GM19328 (cell line): ENCODE data around the gene PRAC1.

Experiments
- ATAC-seq: cut with Tn5 transposase; IDR thresholded peaks from one replicate; pipeline ENCODE4 v1.9.1; 2021; ENCODE audit warnings: mild to moderate bottlenecking, moderate library complexity; ENCODE audit not compliant: unreplicated experiment

Gene PRAC1

DNA sequence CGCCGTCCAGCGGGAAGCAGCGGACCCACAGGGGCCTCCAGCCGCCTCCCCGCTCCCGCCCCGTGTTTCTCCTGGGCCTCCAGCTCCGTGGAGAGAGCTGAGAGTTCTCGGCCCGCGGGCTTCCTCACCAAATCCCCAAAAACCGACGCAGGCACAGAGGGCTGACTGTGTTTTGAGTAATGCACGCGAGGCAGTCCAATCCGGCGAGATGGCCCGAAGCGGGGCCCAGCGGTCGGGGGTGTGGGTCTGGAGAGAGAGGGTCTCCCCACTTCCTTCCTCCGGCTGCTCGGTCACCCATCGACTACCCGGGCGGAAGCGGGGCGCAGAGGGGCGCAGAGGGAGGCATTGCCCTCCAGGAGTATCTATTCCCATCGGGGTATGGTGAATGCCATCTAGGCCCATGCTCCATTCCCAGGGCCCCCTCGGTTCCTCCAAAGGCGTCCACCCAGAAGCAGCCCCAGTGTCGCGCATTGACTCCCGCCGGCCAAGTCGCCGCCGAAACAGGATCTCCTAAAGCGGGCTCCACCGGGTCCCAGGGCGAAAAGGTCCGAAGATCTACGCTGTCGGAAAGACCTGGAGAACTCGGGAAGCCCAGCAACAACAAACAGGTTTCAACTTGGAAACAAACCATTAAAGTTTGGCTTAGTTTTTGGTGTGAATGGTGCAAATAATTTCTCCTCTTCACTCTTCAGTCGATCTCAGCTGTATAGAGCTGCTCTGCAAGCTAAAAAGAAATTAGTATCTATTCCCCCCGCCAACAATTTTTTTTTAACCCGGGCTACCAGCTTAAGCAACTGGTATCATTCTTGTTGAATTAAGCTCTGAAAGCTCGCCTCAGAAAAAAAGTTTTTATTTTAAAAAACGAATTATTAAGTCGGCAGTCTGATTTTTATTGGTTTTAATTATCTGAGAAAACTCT, 25.4 kb upstream of the PRAC1 start:
- ATAC-seq, result no peak

DNA sequence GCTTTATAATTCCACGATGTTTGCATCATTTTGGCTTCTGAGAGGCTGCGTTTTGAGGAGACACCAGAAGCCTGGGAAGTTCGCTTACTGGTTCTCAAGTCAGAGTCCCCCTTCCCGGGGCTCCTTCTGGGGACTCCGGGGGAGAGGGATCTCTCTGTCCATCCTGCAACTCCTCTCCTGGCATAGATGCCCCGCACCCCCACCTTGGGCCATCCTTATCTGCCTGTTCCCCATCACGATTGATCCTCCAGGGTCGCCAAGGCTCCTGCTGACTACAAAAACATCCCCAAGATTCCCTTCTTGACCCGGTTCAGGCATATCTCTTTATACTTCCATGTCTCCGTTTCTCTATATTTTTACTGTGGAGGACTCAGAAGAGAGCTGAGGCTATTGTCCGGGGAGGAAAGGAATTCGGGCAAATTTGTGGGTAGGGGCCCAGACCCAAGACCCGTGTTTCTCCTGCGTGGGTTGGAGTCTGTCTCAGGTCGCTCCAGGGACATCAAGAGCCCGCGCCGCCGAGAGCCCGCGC, 24.7 kb upstream of the PRAC1 start:
- no peak for ATAC-seq

DNA sequence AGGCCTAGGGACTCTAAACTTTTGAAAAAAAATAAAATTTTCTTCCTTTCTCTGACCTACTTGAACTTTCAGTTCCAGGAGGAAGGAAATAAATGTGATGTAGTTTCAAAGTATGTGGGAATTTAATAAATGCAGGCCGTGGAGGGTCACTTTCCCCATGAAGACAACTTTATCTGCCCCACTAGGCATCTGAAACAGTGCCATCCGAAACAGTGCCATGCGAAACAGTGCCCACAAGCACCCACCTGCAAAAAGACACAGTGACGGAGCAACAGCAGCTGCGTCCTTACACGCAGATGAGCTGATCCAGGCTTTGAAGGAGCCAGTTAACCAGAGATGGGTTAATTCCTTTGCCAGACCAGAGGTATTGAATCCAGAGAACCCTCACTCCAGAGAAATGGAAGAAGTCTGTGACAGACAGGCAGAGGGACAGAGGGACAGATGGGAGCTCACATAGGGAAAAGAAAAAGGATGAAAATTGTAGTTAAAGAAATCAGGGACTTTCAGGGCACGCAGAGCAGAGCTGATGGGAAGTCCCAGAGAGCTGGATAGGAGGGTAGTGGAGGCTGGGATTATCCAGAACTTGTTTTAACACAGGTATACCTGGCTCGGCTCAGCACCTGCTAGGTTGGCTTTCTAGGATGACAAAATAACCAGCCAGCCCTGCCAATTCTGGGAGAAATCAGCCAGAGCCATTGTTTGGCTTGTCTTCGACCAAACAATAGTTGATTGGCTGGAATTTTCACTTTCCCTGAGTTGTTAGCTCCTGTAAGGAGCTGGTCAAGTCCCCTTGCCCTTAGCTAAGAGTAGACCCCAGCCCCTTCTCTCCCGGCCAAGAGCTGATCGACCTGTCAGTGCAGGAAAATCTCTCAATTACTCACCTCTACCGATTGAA, 23.3 kb upstream of the PRAC1 start:
- ATAC-seq, result no peak

DNA sequence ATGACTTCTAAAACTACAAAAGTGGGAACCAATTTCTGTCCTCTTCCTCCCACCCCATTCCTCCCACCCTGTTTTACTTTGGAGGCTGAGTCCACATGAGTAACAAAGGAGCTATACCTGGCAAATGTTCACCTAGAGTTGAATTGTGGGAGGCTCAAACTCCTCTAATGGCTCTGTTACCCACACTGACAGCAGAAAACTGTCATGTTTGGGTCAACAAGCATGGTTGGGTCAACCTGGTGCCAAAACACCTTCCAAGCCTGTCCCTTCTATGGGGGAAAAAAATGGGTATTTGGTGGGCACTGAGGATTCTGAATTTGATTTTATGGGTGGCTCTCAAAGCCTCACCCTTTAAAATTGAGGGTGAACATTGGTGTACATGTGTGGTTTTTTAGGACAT, 18.2 kb upstream of the PRAC1 start:
- no peak for ATAC-seq

DNA sequence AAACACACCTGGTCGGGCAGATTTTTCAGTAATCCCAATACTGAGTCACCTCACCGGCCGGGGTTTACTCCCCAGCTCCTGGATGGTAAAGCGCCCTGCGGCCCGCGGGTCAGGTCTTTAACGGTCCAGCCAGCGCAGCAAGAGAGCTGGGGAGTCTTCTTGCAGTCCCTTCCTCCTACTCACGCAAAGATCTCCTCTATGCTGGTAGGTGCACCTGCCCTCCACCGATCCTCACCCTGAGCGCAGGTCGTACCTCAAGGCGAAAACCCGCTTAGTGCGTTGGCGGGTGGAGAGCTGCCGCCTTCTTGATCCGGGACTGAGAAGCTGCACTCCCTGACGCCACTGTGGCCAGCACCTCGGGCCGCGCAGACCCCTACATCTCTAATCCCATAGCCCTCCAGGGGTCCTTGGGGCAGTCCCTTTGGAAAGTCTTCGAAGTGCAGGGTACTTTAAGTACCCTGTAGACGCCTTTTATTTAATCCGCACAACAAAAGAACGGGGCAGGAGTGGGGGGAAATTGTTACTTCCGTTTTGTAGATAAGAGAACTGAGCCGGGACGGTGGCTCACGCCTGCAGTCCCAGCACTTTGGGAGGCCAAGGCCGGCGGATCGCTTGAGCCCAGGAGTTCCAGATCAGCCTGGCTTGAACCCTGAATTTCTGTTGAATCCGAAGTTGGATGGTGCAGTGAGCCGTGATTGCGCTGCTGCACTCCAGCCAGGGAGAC, 16.6 kb upstream of the PRAC1 start:
- no peak for ATAC-seq

DNA sequence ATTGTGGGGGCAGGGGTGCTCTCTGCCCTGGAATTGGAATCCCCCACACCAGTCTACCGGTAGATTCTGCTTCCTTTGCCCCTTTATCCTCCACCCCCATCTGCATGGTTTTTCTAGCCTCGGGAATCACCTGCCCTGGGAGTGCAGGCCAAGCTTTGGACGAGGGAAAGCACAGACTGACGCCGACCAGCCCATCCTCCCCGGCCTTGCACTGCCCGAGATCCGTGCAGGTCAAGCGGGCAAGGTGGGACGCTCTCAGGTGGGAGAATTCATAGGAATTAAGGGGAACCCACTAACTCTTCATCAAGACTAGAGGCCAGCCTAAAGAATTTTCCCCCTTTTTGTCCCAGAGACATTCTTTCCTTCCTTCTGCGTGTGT, 16.1 kb upstream of the PRAC1 start:
- no peak for ATAC-seq

DNA sequence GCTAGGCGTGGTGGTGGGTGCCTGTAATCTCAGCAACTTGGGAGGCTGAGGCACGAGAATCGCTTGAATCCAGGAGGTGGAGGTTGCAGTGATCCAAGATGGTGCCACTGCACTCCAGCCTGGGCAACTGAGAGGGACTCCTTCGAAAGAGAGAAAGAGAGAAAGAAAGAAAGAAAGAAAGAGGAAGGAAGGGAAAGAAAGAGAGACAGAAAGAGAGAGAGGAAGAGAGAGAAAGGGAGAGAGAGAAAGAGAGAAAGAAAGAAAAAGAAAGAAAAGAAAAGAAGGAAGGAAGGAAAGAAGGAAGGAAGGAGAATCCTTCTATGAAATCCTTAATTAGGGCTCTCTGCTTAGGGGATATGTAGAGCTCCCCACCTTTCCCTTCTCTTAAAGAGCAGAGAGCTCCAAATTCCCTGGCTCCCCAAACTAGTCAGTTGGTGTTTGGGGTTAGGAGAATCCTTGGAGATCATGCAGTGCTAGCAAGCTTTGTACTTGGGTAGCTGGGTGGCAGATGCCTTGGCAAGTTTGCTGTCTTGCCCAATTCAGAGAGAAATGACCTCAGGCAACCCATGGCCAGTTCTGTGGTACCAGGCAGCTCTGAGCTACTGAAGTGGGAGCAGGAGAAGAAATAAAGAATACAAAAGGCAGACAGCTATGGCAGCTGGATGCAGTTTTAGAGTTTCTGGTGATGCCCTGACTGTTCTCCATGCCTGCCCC, 15.2 kb upstream of the PRAC1 start:
- no peak for ATAC-seq

DNA sequence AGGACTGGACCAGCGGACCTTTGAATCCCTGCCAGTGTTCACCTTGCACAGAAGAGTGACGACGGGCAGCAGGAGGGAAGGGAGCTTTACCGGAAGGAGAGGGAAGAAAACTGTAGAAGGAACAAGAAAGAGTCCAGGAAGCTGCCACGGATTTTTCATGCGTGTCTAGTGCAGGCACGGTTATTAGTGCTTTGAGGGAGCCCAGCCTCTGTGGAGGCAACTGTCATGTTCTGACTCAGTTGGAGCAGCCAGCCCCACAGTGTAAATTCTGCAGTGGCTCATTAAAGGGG, 12.7 kb upstream of the PRAC1 start:
- no peak for ATAC-seq

GRCh38 chr17:48734333-48735061, 12.2 kb upstream of the PRAC1 start:
- no peak for ATAC-seq

DNA sequence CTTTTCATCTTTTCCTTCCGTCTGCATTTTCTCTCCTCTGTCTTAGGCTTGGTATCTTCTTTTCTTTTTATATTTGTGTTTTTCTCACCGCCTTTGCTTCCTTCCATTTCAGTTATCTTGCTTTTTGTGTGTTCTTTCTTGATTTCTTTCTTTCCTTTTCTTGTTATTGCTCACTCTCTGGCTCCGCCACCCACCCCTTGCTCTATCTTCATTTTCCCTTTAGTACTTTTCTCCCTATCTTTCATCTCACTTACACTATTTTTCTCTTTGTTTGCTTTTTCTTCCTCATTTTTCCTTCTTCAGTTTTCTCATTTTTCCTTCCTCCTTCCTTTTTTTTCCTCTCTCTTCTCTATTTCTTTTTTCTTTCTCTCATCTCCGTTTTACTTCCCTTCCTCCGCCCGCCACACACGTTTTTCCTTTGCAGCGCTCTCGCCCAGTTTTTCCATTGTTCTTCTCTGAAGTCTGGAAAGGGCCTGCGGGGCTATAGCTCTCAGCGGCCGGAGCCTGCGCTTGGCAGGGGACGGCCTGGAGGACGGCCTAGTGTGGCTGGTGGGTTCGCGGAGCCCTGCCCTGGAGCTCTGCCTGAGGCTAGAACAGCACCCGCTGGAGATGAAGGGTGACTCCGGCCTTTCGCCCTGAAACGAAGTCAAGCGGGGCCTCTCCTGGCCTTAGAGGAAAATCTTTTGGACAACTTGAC, 11.5 kb upstream of the PRAC1 start:
- ATAC-seq, result no peak

- ATAC-seq, result no peak
Observed at GRCh38 chr17:48732688-48733629, 10.6 kb upstream of the PRAC1 start.

DNA sequence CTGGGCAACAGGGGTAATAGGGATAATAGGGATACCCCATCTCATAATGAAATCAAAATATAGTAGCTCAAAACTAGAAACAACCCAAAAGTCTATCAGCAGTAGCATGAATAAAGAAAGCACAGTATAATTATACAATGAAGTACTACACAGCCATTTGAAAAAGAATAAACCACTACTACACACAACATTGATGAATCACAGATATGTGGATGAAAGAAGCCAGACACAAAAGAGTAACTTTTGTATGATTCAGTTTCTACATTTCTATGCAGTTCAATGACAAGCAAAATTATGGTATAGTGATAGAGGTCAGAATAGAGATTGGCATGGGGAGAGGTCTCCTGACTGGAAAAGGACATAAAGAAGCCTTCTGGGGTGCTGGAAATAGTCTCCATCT, 9.0 kb upstream of the PRAC1 start:
- no peak for ATAC-seq

- no peak for ATAC-seq
Observed at GRCh38 chr17:48730240-48730550, 7.9 kb upstream of the PRAC1 start.

DNA sequence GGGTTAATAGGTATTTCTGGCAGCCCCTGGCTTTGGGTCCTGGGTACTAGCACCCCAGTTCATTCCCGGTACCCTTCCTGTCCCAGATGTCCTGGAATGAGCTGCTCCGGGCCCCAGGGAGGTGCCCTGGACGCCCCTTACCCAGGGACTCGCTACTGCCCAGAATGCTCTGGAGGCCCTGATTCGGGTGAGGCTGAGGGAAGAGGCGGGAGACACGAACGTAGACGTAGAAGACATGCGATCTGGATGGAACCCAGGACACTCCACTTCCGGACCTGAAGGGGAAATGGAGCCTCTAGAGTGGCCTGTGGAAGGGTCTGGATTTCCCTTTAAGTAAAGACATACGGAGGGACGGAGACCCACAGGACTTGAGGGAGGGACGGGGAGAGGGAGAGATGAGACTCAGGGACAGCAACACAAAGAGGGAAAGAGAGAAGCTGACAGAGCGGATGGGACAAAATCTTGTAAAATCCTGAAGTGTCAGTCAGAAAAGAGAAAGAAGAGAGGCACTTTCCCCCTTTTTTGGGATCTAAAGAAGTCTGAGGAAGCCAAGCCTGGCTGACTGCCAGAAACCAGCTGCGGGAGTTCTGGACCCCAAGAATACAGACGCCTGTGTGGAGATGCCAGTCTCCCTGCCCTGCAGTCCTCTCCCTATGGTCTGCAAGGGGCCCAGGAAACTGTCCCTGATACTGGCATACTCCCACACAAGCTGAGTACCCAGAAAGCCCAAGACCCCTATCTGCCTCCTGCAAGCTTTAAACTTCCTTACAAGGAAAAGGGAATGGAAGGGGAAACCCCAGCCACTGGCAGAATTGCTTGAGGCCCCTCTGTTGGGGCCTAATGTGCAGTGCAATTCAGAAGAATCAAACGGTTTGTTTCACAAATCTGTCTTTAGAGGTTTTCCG, 7.3 kb upstream of the PRAC1 start:
- ATAC-seq, result no peak

DNA sequence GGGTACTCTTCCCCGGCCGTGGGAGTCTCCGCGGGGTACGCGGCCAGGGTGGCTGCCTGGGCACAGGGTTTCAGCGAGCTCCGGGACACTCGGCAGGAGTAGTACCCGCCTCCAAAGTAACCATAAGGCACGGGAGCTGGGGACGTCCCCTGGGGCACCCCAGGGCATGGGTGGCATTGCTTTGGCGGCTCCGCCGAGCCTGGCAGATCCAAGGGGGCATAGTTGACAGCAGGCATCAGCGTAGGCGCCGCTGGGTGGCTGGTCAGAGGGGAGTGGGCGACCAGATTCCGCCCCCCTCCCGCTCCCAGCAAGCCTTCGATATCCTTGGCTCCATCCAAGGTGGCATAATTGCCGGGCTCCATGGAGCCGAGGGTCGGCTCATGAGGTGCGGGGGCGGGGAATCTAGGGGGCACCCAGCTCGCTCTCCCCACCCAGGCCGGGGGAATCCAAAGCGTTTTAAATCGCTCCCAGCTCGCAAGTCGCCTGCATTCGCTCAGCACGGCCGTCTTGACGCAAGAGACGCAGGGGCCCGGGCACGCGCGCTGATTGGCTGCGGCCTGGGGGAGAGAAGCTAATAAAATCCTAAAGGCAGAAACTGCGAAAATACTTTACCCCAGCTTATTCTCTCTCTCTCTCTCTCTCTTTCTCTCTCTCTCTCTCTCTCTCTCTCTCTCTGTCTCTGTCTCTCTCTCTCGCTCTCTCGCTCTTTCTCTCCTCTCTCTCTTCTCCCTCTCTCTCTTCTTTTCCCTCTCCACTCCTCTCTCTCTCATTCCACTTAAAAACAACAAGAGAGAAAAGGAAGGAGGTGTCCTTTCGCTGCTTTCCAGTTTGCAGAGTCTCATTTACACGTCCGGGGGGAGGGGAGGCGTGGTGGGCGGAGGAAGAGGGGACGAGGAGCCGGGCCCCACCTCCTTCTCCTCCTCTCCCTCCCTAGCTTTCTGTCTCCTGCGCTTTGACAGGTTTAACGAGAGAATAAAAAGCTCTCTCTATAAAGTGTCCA, 6.2 kb upstream of the PRAC1 start, which contains the start of gene HOXB13:
TSS of gene HOXB13 (minus strand) at position 519 of the 1,000 bp plus-strand sequence. CDS start at position 362, 157 bp downstream.
- no peak for ATAC-seq
